ENCODE results near the gene FGD6. TPM values are rescaled to one million over a fixed set of nuclear protein-coding genes. Genes with fewer than 3 reads are reported as not detected.

FGD6 gene
- total RNA-seq, 2 donors from 2014 or later: 9.8 to 21.8 TPM

- Histone ChIP-seq H3K27ac (no peak overlapping the region), H3K9me3 (no peaks in the 10 kb centered on the region), H3K27me3 (no peaks in the 10 kb centered on the region), H3K36me3 (no peaks in the 10 kb centered on the region), H3K9ac (ENCODE audit: low read depth in 2 of 2, low read length in 2 of 2) (peak overlapping the region in 1 of 2 donors; percentile 23), H3K4me1 (peaks cover 6% of the 10 kb centered on the region), H3K4me3 (no peak overlapping the region)
- peak; percentile 44 for DNase-seq
- no peak for TF ChIP-seq CTCF (IDR thresholded peaks at IDR 0.05)
- intact Hi-C loops (cut with DNase I): no loop called here
Observed at GRCh38 chr12:95083938-95084337, 133.3 kb downstream of the FGD6 start.

- Histone ChIP-seq H3K27ac (no peak overlapping the region), H3K9me3 (no peaks in the 10 kb centered on the region), H3K9ac (ENCODE audit: low read depth in 2 of 2, low read length in 2 of 2) (no peak overlapping the region), H3K36me3 (no peaks in the 10 kb centered on the region), H3K27me3 (no peaks in the 10 kb centered on the region), H3K4me1 (peaks cover 6% of the 10 kb centered on the region), H3K4me3 (no peak overlapping the region)
- no peak for DNase-seq
- intact Hi-C loops (cut with DNase I): no loop called here
- no peak for TF ChIP-seq CTCF (IDR thresholded peaks at IDR 0.05)
Observed at GRCh38 chr12:95083471-95083870, 133.8 kb downstream of the FGD6 start.

- Histone ChIP-seq H3K27ac (no peak overlapping the region), H3K36me3 (no peaks in the 10 kb centered on the region), H3K27me3 (no peaks in the 10 kb centered on the region), H3K4me3 (no peak overlapping the region), H3K9me3 (no peaks in the 10 kb centered on the region), H3K4me1 (no peaks in the 10 kb centered on the region), H3K9ac (ENCODE audit: low read depth in 2 of 2, low read length in 2 of 2) (no peak overlapping the region)
- intact Hi-C loops (cut with DNase I): no loop called here
- TF ChIP-seq CTCF (IDR thresholded peaks at IDR 0.05): no peak
- no peak for DNase-seq
Observed at GRCh38 chr12:95077341-95077740, 139.9 kb downstream of the FGD6 start.

GRCh38 chr12:95074766-95075165, 142.5 kb downstream of the FGD6 start:
- H3K27me3 ChIP-seq: no peaks in the 10 kb centered on the region
- H3K9me3 ChIP-seq: no peaks in the 10 kb centered on the region
- H3K4me3 ChIP-seq: no peak overlapping the region
- DNase-seq: no peak
- H3K36me3 ChIP-seq: no peaks in the 10 kb centered on the region
- no peak overlapping the region for H3K9ac ChIP-seq (ENCODE audit: low read depth in 2 of 2, low read length in 2 of 2)
- no peaks in the 10 kb centered on the region for H3K4me1 ChIP-seq
- no peak overlapping the region for H3K27ac ChIP-seq
- TF ChIP-seq CTCF (IDR thresholded peaks at IDR 0.05): no peak
- intact Hi-C loops (cut with DNase I): no loop called here

- peak; percentile 84 for TF ChIP-seq CTCF (IDR thresholded peaks at IDR 0.05)
- peak overlapping the region; percentile 99 for H3K4me3 ChIP-seq
- H3K4me1 ChIP-seq: no peaks in the 10 kb centered on the region
- H3K27me3 ChIP-seq: no peaks in the 10 kb centered on the region
- DNase-seq: no peak
- H3K27ac ChIP-seq: no peak overlapping the region
- H3K9me3 ChIP-seq: no peaks in the 10 kb centered on the region
- intact Hi-C loops (cut with DNase I): no loop called here
- H3K36me3 ChIP-seq: no peaks in the 10 kb centered on the region
- H3K9ac ChIP-seq (ENCODE audit: low read depth in 2 of 2, low read length in 2 of 2): peak overlapping the region in 1 of 2 donors; percentile 81
Observed at GRCh38 chr12:95073698-95074520, 143.4 kb downstream of the FGD6 start.
